ENCODE data around the gene DECR2.

- TF ChIP-seq EZH2phosphoT487 (IDR thresholded peaks at IDR 0.05) (no peak), EZH2 (IDR thresholded peaks at IDR 0.05) (peak; percentile 37)
- TF ChIP-seq, protein P1, sequence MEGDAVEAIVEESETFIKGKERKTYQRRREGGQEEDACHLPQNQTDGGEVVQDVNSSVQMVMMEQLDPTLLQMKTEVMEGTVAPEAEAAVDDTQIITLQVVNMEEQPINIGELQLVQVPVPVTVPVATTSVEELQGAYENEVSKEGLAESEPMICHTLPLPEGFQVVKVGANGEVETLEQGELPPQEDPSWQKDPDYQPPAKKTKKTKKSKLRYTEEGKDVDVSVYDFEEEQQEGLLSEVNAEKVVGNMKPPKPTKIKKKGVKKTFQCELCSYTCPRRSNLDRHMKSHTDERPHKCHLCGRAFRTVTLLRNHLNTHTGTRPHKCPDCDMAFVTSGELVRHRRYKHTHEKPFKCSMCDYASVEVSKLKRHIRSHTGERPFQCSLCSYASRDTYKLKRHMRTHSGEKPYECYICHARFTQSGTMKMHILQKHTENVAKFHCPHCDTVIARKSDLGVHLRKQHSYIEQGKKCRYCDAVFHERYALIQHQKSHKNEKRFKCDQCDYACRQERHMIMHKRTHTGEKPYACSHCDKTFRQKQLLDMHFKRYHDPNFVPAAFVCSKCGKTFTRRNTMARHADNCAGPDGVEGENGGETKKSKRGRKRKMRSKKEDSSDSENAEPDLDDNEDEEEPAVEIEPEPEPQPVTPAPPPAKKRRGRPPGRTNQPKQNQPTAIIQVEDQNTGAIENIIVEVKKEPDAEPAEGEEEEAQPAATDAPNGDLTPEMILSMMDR (IDR thresholded peaks at IDR 0.05) = no peak
Measured at GRCh38 chr16:426115-426905, 24.6 kb downstream of the DECR2 start.
